Measurements from ENCODE around the gene GFOD1. TPM values are rescaled to one million over a fixed set of nuclear protein-coding genes. Genes with fewer than 3 reads are reported as not detected.

The GFOD1 gene
- total and polyA plus RNA-seq, 2 donors (not counting 1 experiment from before 2014, with no cell fraction given): 10.5 to 25.3 TPM

DNA sequence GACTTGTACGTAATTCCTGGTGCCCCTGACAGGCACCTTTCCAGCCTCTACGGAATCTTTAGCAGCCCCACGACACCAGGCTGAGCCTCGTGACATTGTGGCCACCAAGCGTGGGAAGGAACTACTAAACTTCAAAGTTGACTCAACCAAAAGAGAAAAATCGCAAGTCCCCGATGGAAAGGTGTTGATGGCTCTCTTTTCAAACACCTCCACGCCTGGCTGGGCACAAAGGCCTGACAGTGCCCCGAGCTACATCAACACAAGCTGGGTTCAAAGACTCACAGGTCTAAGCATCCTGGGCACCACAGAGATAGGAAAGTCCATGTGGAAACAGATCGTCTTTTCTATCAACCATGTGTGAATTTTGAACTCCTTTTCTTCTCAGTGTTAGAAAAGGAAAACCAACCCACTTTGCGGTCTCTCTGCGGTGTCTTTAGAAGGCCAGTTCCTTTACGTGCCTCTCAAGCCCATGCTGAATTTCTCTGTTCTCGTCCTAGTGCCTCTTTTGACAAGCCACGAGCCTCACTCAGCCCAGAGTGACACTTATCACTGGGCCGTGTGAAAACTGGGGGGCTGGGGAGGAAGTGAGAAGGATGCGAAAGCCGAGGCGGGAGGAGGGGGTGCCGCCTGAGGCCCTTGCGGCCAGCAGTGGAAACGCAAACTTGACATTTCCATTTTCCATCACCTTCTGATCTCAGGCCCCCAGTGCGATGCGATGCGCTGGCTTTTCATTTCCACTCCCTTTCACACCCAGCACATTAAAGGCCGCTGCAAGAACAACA is 59.4 kb downstream of the GFOD1 start:
- no peaks in the 10 kb centered on the region for H3K27me3 ChIP-seq (ENCODE audit: control insufficient read depth, insufficient read depth, low read length)
- no peak for TF ChIP-seq EZH2 (IDR thresholded peaks at IDR 0.05; ENCODE audit: low read length, missing control alignments)
- TF ChIP-seq, protein P1, sequence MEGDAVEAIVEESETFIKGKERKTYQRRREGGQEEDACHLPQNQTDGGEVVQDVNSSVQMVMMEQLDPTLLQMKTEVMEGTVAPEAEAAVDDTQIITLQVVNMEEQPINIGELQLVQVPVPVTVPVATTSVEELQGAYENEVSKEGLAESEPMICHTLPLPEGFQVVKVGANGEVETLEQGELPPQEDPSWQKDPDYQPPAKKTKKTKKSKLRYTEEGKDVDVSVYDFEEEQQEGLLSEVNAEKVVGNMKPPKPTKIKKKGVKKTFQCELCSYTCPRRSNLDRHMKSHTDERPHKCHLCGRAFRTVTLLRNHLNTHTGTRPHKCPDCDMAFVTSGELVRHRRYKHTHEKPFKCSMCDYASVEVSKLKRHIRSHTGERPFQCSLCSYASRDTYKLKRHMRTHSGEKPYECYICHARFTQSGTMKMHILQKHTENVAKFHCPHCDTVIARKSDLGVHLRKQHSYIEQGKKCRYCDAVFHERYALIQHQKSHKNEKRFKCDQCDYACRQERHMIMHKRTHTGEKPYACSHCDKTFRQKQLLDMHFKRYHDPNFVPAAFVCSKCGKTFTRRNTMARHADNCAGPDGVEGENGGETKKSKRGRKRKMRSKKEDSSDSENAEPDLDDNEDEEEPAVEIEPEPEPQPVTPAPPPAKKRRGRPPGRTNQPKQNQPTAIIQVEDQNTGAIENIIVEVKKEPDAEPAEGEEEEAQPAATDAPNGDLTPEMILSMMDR (conservative IDR thresholded peaks at IDR 0.05 in 1 of 2, IDR thresholded peaks at IDR 0.05 in 1 of 2; ENCODE audit: low read depth in 1 of 2, low read length in 2 of 2): peak in 1 of 2 donors; percentile 26
- H3K27ac ChIP-seq (ENCODE audit: insufficient read depth, low read length): no peak overlapping the region
- H3K79me2 ChIP-seq (ENCODE audit: control insufficient read depth, insufficient read depth, low read length): peaks cover 3% of the 10 kb centered on the region
- no peak overlapping the region for H3K9ac ChIP-seq (ENCODE audit: insufficient read depth, low read length)
- H3K36me3 ChIP-seq (ENCODE audit: control insufficient read depth, insufficient read depth, low read length): no peaks in the 10 kb centered on the region
- no peaks in the 10 kb centered on the region for H4K20me1 ChIP-seq (ENCODE audit: control insufficient read depth, extremely low read depth, insufficient read depth, low read length)
- peak overlapping the region; percentile 26 for H3K4me2 ChIP-seq (ENCODE audit: extremely low read depth, insufficient read depth, low read length)
- H2AFZ ChIP-seq (ENCODE audit: low read length): no peak overlapping the region
- no peaks in the 10 kb centered on the region for H3K9me3 ChIP-seq (ENCODE audit: control insufficient read depth, insufficient read depth, low read depth, low read length)
- peaks cover 9% of the 10 kb centered on the region for H3K4me1 ChIP-seq (ENCODE audit: control insufficient read depth, extremely low read depth, insufficient read depth, low read length)
- H3K4me3 ChIP-seq (replicated peaks in 1 of 4; ENCODE audit: control extremely low read depth in 1 of 4, insufficient read depth in 1 of 4, low read depth in 3 of 4, low read length in 4 of 4): no peak overlapping the region
- no peak for DNase-seq (ENCODE audit: low read depth in 2 of 2)

DNA sequence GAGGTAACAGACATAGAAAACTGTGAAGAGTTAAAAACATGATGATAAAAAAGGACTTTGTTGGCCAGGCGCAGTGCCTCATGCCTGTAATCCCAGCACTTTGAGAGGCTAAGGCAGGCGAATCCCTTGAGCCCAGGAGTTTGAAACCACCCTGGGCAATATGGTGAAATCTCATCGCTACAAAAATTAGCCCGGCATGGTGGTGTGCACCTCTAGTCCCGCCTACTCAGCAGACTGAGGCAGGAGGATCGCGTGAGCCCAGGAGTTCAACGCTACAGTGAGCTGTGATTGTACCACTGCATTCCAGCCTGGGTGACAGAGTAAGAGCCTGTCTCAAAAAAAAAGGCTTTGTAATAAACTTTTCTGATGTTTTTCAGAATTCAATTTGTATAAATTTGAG is 60.1 kb downstream of the GFOD1 start:
- Histone ChIP-seq H2AFZ (ENCODE audit: low read length) (no peak overlapping the region), H3K79me2 (ENCODE audit: control insufficient read depth, insufficient read depth, low read length) (peaks cover 3% of the 10 kb centered on the region), H3K4me2 (ENCODE audit: extremely low read depth, insufficient read depth, low read length) (no peak overlapping the region), H3K4me1 (ENCODE audit: control insufficient read depth, extremely low read depth, insufficient read depth, low read length) (peaks cover 5% of the 10 kb centered on the region), H3K9ac (ENCODE audit: insufficient read depth, low read length) (no peak overlapping the region), H3K27me3 (ENCODE audit: control insufficient read depth, insufficient read depth, low read length) (no peaks in the 10 kb centered on the region), H3K9me3 (ENCODE audit: control insufficient read depth, insufficient read depth, low read depth, low read length) (no peaks in the 10 kb centered on the region), H4K20me1 (ENCODE audit: control insufficient read depth, extremely low read depth, insufficient read depth, low read length) (no peaks in the 10 kb centered on the region), H3K4me3 (replicated peaks in 1 of 4; ENCODE audit: control extremely low read depth in 1 of 4, insufficient read depth in 1 of 4, low read depth in 3 of 4, low read length in 4 of 4) (no peak overlapping the region), H3K36me3 (ENCODE audit: control insufficient read depth, insufficient read depth, low read length) (no peaks in the 10 kb centered on the region), H3K27ac (ENCODE audit: insufficient read depth, low read length) (no peak overlapping the region)
- no peak for DNase-seq (ENCODE audit: low read depth in 2 of 2)
- TF ChIP-seq, protein P1 (conservative IDR thresholded peaks at IDR 0.05 in 1 of 2, IDR thresholded peaks at IDR 0.05 in 1 of 2; ENCODE audit: low read depth in 1 of 2, low read length in 2 of 2): no peak
- TF ChIP-seq EZH2 (IDR thresholded peaks at IDR 0.05; ENCODE audit: low read length, missing control alignments): no peak

DNA sequence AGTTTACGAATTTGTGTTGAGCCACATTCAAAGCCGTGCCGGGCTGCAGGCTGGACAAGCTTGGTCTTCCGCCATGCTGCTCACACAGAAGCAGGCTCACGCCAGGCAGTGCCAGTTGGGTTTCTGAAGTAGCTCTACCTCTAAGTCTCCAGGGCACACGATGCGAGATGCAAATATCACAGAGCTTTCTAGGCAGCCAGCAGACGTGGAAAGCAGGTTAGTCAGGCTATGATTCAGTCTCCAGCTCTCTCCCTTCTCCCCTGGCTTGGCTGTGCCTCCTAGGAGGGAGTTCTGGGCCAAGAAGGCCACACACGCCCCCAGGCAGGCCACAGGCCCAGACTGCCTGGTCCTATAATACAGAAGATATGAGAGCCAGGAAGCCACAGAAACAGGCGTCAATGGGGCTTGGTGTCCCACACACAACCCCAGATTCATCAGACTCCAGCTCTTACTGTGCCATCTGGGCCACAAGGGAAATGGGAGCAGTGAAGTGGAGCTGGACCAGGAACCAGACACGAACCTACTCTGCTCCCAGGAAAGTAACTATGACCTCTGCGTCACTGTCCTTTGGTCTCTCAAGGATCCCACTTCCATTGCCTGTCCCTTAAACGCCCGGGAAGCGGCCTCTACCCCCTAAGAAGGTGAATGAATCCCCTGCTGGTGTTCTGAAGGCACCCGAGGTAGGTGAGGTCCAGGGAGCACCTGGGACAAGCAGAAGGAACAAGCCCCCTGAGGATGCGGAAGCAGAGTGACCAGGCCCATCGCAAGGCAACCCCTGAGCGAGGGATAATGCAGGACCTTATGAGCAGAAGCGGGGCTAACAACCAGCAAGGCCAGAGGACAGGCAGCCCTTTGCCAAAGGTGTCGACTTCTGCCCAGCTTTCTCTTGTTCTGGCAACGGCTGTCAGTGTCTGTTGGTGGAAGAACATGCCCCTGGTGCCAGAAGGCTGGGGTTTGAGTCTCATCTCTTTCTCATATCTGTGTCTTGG is 61.2 kb downstream of the GFOD1 start:
- Histone ChIP-seq H3K79me2 (ENCODE audit: control insufficient read depth, insufficient read depth, low read length) (peaks cover 3% of the 10 kb centered on the region), H3K27ac (ENCODE audit: insufficient read depth, low read length) (peak overlapping the region; percentile 42), H3K9me3 (ENCODE audit: control insufficient read depth, insufficient read depth, low read depth, low read length) (no peaks in the 10 kb centered on the region), H2AFZ (ENCODE audit: low read length) (peak overlapping the region; percentile 34), H3K4me2 (ENCODE audit: extremely low read depth, insufficient read depth, low read length) (peak overlapping the region; percentile 75), H3K36me3 (ENCODE audit: control insufficient read depth, insufficient read depth, low read length) (no peaks in the 10 kb centered on the region), H3K4me1 (ENCODE audit: control insufficient read depth, extremely low read depth, insufficient read depth, low read length) (peaks cover 7% of the 10 kb centered on the region), H3K9ac (ENCODE audit: insufficient read depth, low read length) (no peak overlapping the region), H3K27me3 (ENCODE audit: control insufficient read depth, insufficient read depth, low read length) (no peaks in the 10 kb centered on the region), H3K4me3 (replicated peaks in 1 of 4; ENCODE audit: control extremely low read depth in 1 of 4, insufficient read depth in 1 of 4, low read depth in 3 of 4, low read length in 4 of 4) (no peak overlapping the region), H4K20me1 (ENCODE audit: control insufficient read depth, extremely low read depth, insufficient read depth, low read length) (no peaks in the 10 kb centered on the region)
- TF ChIP-seq, protein P1 (conservative IDR thresholded peaks at IDR 0.05 in 1 of 2, IDR thresholded peaks at IDR 0.05 in 1 of 2; ENCODE audit: low read depth in 1 of 2, low read length in 2 of 2): no peak
- TF ChIP-seq EZH2 (IDR thresholded peaks at IDR 0.05; ENCODE audit: low read length, missing control alignments): no peak
- peak; percentile 31 to 88 for DNase-seq (ENCODE audit: low read depth in 2 of 2)

Measured in fibroblast of lung (primary cell).